Activated naive CD8-positive, alpha-beta T cell (primary cell): ENCODE measurements around the gene MLLT6.

Experiments used
- H3K27ac Mint-ChIP-seq: one replicate; pipeline ENCODE4 v1.8.0; 2021; ENCODE audit warnings: mixed read lengths
- H3K27me3 Mint-ChIP-seq: one replicate; pipeline ENCODE4 v1.8.0; 2021; ENCODE audit warnings: mixed read lengths
- H3K36me3 Mint-ChIP-seq: one replicate; pipeline ENCODE4 v1.8.0; 2021; ENCODE audit warnings: mixed read lengths
- H3K4me1 Mint-ChIP-seq: one replicate; pipeline ENCODE4 v1.8.0; 2021; ENCODE audit warnings: low read depth, mixed read lengths
- H3K4me3 Mint-ChIP-seq: one replicate; pipeline ENCODE4 v1.8.0; 2021; ENCODE audit warnings: mild to moderate bottlenecking, mixed read lengths
- H3K9me3 Mint-ChIP-seq: one replicate; pipeline ENCODE4 v1.8.0; 2021; ENCODE audit warnings: low read depth, mixed read lengths

The MLLT6 gene

GRCh38 chr17:38738007-38738662 lies 33.1 kb downstream of the MLLT6 start:
- H3K36me3 Mint-ChIP-seq, result no peaks in the 10 kb centered on the region
- H3K4me3 Mint-ChIP-seq, result no peak overlapping the region
- peaks cover 23% of the 10 kb centered on the region for H3K4me1 Mint-ChIP-seq
- H3K27me3 Mint-ChIP-seq, result no peaks in the 10 kb centered on the region
- H3K9me3 Mint-ChIP-seq, result no peaks in the 10 kb centered on the region
- no peak overlapping the region for H3K27ac Mint-ChIP-seq

GRCh38 chr17:38738686-38739085 lies 33.6 kb downstream of the MLLT6 start:
- Mint-ChIP-seq H3K4me1 (peaks cover 17% of the 10 kb centered on the region), H3K9me3 (no peaks in the 10 kb centered on the region), H3K27ac (no peak overlapping the region), H3K36me3 (no peaks in the 10 kb centered on the region), H3K4me3 (no peak overlapping the region), H3K27me3 (no peaks in the 10 kb centered on the region)

DNA sequence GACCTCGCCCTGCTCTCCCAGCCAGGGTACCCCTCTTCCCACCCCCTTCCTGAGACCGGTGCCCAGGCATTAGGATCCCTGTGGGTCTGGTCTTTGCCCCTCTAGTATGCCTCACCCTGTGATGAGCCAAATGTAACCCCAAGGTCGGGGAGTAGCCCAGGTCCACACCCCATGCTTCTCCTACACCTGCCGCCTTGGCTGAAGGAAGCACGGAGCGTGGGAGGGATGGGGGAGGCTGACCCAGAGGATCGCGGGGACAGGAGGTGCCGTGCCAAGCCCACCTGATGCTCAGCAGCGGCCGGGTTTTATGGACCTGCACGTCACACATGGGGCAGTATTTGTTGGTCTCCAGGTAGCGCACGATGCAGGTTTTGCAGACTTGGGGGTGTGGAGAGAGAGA lies 34.2 kb downstream of the MLLT6 start:
- no peaks in the 10 kb centered on the region for H3K9me3 Mint-ChIP-seq
- H3K27me3 Mint-ChIP-seq, result no peaks in the 10 kb centered on the region
- no peak overlapping the region for H3K4me3 Mint-ChIP-seq
- H3K36me3 Mint-ChIP-seq, result no peaks in the 10 kb centered on the region
- H3K27ac Mint-ChIP-seq, result no peak overlapping the region
- peaks cover 12% of the 10 kb centered on the region for H3K4me1 Mint-ChIP-seq

DNA sequence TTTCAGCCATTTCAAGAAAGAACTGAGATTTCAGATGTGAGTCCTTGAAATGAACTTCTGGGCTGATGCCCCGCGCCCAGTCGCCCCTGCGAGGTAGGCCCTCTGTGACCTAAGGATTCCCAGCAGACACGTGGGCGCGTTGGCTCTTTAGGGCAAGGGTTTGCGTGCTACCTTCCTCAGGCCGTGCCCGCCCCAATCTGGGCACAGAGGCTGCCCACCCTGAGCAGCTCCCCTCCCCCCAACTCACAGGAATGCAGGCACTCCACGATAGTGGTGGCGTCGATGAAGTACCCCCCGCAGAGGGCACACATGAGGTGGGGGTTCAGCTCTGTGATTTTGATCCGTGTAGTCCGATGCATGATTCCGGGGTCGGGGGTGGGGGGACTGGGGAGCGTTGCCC lies 35.0 kb downstream of the MLLT6 start:
- no peaks in the 10 kb centered on the region for H3K27me3 Mint-ChIP-seq
- H3K27ac Mint-ChIP-seq, result no peak overlapping the region
- no peaks in the 10 kb centered on the region for H3K9me3 Mint-ChIP-seq
- H3K4me1 Mint-ChIP-seq, result peaks cover 5% of the 10 kb centered on the region
- no peak overlapping the region for H3K4me3 Mint-ChIP-seq
- H3K36me3 Mint-ChIP-seq, result no peaks in the 10 kb centered on the region

GRCh38 chr17:38740806-38741205 lies 35.7 kb downstream of the MLLT6 start:
- Mint-ChIP-seq H3K4me1 (no peaks in the 10 kb centered on the region), H3K9me3 (no peaks in the 10 kb centered on the region), H3K27ac (no peak overlapping the region), H3K27me3 (no peaks in the 10 kb centered on the region), H3K36me3 (no peaks in the 10 kb centered on the region), H3K4me3 (no peak overlapping the region)

DNA sequence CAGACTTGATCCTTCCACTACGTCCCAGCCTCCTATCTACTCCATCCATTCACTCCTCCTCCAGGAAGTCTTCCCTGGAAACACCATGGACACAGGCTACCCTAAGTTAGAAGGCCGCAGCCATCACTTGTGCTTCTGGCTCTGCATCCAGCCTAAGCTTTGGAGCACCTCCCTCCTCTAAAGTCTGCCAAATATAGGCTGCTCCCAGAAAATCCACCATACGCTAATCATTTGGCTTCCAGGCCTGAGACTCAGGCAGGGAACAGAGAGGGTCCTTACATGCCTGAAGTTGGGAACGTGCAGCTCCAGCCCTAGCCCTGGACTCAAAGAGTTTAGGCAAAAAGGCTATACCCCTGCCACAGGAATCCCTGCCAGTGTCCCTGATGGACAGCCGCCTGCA lies 36.4 kb downstream of the MLLT6 start:
- Mint-ChIP-seq H3K27me3 (peaks cover 5% of the 10 kb centered on the region), H3K36me3 (no peaks in the 10 kb centered on the region), H3K27ac (no peak overlapping the region), H3K4me3 (no peak overlapping the region), H3K4me1 (peaks cover 6% of the 10 kb centered on the region), H3K9me3 (no peaks in the 10 kb centered on the region)

GRCh38 chr17:38741921-38742410 lies 36.9 kb downstream of the MLLT6 start:
- Mint-ChIP-seq H3K27me3 (peaks cover 6% of the 10 kb centered on the region), H3K36me3 (no peaks in the 10 kb centered on the region), H3K4me3 (no peak overlapping the region), H3K4me1 (peaks cover 11% of the 10 kb centered on the region), H3K27ac (no peak overlapping the region), H3K9me3 (no peaks in the 10 kb centered on the region)

DNA sequence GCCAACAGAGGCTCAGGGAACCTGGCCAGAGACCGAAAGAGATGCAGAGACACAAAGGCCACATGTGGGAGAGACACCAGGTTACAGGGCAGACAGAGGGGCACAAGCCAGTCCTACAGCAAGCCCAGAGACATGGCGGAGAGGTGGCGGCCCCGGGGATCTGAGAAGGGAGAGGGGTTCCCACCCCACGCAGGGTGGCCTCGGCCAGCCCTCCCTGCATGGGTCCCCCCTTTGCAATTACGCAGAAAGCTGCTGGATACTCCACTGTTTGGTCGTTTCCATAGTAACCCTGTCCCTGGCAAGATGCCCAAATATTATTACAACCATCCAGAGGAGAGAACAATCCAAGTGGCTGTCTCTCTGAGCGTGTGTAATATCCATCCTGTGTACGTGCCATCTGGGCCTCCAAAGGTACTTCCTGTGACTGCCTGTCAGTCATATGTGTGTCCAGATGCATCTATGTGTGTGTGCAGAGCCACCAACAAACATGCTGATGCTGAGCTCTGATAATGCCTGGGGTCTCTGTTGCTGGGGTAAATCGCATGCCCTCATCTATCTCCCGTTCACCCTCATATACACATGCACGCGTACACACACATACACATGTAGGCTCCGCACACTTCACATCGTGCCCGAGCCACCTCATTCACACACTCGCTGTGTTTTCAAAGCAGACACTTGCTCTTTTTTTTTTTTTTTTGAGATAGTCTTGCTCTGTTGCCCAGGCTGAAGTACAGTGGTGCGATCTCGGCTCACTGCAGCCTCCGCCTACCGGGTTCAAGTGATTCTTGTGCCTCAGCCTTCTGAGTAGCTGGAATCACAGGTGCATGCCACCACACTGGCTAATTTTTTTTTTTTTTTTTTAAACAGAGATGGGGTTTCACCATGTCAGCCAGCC lies 37.6 kb downstream of the MLLT6 start:
- no peak overlapping the region for H3K4me3 Mint-ChIP-seq
- no peaks in the 10 kb centered on the region for H3K9me3 Mint-ChIP-seq
- no peaks in the 10 kb centered on the region for H3K36me3 Mint-ChIP-seq
- peaks cover 11% of the 10 kb centered on the region for H3K4me1 Mint-ChIP-seq
- no peak overlapping the region for H3K27ac Mint-ChIP-seq
- peaks cover 6% of the 10 kb centered on the region for H3K27me3 Mint-ChIP-seq

DNA sequence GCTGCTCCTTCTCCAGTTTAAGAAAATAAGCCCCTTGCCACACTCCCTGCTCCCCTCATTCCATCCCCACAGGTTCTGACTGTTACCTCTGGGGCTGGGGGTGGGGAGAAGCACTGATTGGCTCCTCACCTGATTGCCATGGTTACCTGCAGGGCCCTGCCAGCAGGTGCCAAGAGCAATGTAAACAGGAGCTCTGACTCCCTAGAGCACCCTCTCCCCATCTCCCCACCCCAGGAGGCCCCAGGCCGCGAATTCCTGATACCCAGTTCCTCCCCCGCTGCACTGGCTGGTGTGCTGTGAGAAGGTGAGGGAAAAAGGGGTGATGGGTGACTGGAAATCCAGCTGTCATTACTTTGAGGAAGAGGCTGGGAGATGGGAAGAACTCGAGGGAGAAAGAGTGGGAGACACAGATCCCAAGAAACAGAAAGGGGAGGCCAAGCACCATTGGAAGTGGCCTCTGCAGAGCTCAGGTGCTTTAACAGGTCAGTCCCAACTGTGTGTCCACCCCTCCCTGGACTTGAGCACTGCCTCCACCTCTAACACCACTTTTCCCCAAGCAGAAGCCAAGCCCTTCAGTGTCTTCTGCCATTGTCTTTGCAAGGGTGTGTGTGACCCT lies 38.6 kb downstream of the MLLT6 start:
- no peaks in the 10 kb centered on the region for H3K9me3 Mint-ChIP-seq
- no peak overlapping the region for H3K27ac Mint-ChIP-seq
- no peaks in the 10 kb centered on the region for H3K36me3 Mint-ChIP-seq
- H3K4me3 Mint-ChIP-seq, result no peak overlapping the region
- peaks cover 6% of the 10 kb centered on the region for H3K27me3 Mint-ChIP-seq
- peaks cover 11% of the 10 kb centered on the region for H3K4me1 Mint-ChIP-seq

- H3K4me3 Mint-ChIP-seq, result peak overlapping the region; percentile 15
- H3K9me3 Mint-ChIP-seq, result no peaks in the 10 kb centered on the region
- peaks cover 20% of the 10 kb centered on the region for H3K4me1 Mint-ChIP-seq
- H3K27me3 Mint-ChIP-seq, result peaks cover 6% of the 10 kb centered on the region
- no peaks in the 10 kb centered on the region for H3K36me3 Mint-ChIP-seq
- no peak overlapping the region for H3K27ac Mint-ChIP-seq
Measured at GRCh38 chr17:38745545-38745944, 40.5 kb downstream of the MLLT6 start.

DNA sequence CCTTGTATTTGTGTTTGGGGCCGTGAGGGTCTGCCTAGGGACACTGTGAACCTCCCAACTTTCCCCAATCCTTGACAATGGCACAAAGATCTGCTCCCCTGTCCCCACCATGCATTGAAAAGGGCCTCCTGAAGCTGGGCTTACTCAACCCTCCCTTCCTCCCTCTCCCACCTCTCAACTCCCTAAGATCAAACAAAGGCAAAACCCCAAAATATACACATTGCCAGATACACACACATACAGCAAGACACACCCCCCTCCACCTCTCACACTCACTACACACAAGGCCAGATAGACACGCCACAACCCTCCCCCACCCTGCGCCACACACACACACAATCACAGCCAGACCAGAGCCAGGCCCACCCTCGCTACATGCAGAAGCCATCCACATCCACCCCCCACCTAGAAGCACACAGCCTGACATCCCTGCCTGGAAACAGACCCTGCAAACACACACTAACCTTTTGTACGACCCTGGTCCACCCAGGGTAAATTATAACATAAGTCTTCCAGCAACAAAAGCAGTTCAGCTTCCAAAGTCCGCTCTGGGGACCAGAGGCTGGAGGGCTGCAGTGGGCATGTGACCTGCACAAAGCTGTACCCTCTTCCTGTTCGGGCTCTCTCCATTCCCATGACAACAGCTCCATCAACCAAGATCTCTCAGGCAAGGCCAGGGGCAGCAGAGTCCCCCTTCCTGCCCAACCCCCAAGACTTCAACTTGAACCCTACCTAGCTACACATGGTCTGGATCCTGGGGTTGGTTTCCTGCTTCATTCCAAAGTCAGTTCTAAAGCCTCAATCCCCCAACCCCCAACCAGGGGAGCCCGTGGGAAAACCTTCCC lies 41.2 kb downstream of the MLLT6 start:
- H3K27ac Mint-ChIP-seq, result no peak overlapping the region
- H3K4me3 Mint-ChIP-seq, result peak overlapping the region; percentile 69
- H3K4me1 Mint-ChIP-seq, result peaks cover 27% of the 10 kb centered on the region
- H3K9me3 Mint-ChIP-seq, result no peaks in the 10 kb centered on the region
- peaks cover 6% of the 10 kb centered on the region for H3K27me3 Mint-ChIP-seq
- H3K36me3 Mint-ChIP-seq, result no peaks in the 10 kb centered on the region

- no peaks in the 10 kb centered on the region for H3K36me3 Mint-ChIP-seq
- peak overlapping the region; percentile 69 for H3K4me3 Mint-ChIP-seq
- H3K9me3 Mint-ChIP-seq, result no peaks in the 10 kb centered on the region
- peaks cover 7% of the 10 kb centered on the region for H3K27me3 Mint-ChIP-seq
- no peak overlapping the region for H3K27ac Mint-ChIP-seq
- peaks cover 33% of the 10 kb centered on the region for H3K4me1 Mint-ChIP-seq
Measured at GRCh38 chr17:38746849-38747462, 41.9 kb downstream of the MLLT6 start.

GRCh38 chr17:38747463-38748148 lies 42.5 kb downstream of the MLLT6 start:
- H3K27me3 Mint-ChIP-seq, result peaks cover 7% of the 10 kb centered on the region
- peaks cover 1% of the 10 kb centered on the region for H3K36me3 Mint-ChIP-seq
- H3K27ac Mint-ChIP-seq, result no peak overlapping the region

More at GRCh38 chr17:38747463-38748148, 42.5 kb downstream of the MLLT6 start:
- no peaks in the 10 kb centered on the region for H3K9me3 Mint-ChIP-seq
- peak overlapping the region; percentile 78 for H3K4me3 Mint-ChIP-seq
- peaks cover 37% of the 10 kb centered on the region for H3K4me1 Mint-ChIP-seq
